SH-SY5Y (cell line): ENCODE data around the gene SCYL3.

Experiments
- GATA2 ChIP-seq: IDR thresholded peaks from 2 replicates; pipeline ENCODE4 v1.6.1; 2011; ENCODE audit warnings: mild to moderate bottlenecking, low read depth, low read length
- GATA3 ChIP-seq: IDR thresholded peaks from 2 replicates; pipeline ENCODE4 v1.6.1; 2011; ENCODE audit warnings: low read depth, mild to moderate bottlenecking, low read length, moderate library complexity

- peak; percentile 44; the same call in 1 of the 2 replicates for TF ChIP-seq GATA2
- TF ChIP-seq GATA3: no peak
Measured at GRCh38 chr1:169878498-169878897, 15.2 kb downstream of the SCYL3 start.
